Measurements from ENCODE around the gene SAP25. TPM values are rescaled to one million over a fixed set of nuclear protein-coding genes. Genes with fewer than 3 reads are reported as not detected.

The SAP25 gene
- total and polyA plus RNA-seq, 2 of the 8 experiments (the other 6 are each of a cell fraction or from before 2014, with no cell fraction given) = 3.6 to 5.8 TPM

- Histone ChIP-seq H4K20me1 (replicated peaks in 1 of 2; ENCODE audit: control insufficient read depth in 1 of 2, insufficient read depth in 2 of 2, low read length in 2 of 2) (peaks cover 0 to 1% of the 10 kb centered on the region in 2 experiments), H4K91ac (replicated peaks; ENCODE audit: insufficient read length, low read length) (peak overlapping the region; percentile 19), H2BK15ac (ENCODE audit: low read length) (peak overlapping the region; percentile 88; the same call in 1 of the 2 replicates), H3K9me3 (ENCODE audit: insufficient read depth in 2 of 2, low read depth in 1 of 2, low read length in 1 of 2) (no peaks in the 10 kb centered on the region), H3K4me3 (ENCODE audit: extremely low read depth in 1 of 4, insufficient read depth in 2 of 4, low read depth in 3 of 4, low read length in 4 of 4) (peak overlapping the region; percentile 42 to 66 (median 44)), H3K14ac (ENCODE audit: insufficient read length) (no peak overlapping the region), H3K23ac (ENCODE audit: insufficient read length) (no peak overlapping the region), H2BK20ac (ENCODE audit: low read length) (no peak overlapping the region), H4K8ac (ENCODE audit: extremely low read depth, insufficient read depth, low read length) (no peak overlapping the region), H2BK5ac (ENCODE audit: low read depth, low read length) (peak overlapping the region; percentile 44; the same call in 1 of the 2 replicates), H4K5ac (ENCODE audit: insufficient read length, low read depth, low read length) (no peak overlapping the region), H3K23me2 (ENCODE audit: low read depth, low read length) (peaks cover 8% of the 10 kb centered on the region; the same call in 1 of the 2 replicates), H3K4ac (replicated peaks; ENCODE audit: insufficient read length, low read depth, low read length) (no peak overlapping the region), H3K9ac (replicated peaks in 1 of 4; ENCODE audit: extremely low read depth in 1 of 4, low read depth in 3 of 4, low read length in 3 of 4) (0 out of 7 replicates have a peak overlapping the region, but pooled peaks of 1 of the 4 experiments have one; percentile 2), H3K18ac (ENCODE audit: extremely low read depth, low read length) (peak overlapping the region; percentile 88; the same call in 1 of the 2 replicates), H3K27me3 (replicated peaks in 1 of 4; ENCODE audit: control insufficient read depth in 3 of 4, extremely low read depth in 1 of 4, insufficient read depth in 3 of 4, low read length in 3 of 4) (peaks cover 0 to 4% (median under 1%) of the 10 kb centered on the region in 4 experiments; a peak in 1 of 7 replicates), H3K79me1 (ENCODE audit: low read depth, low read length) (peaks cover 2% of the 10 kb centered on the region; the same call in 1 of the 2 replicates), H3K4me2 (ENCODE audit: insufficient read depth in 1 of 2, low read depth in 2 of 2, low read length in 2 of 2) (peak overlapping the region; percentile 74 to 96), H3K36me3 (ENCODE audit: control insufficient read depth in 2 of 4, insufficient read depth in 4 of 4, low read length in 3 of 4) (peaks cover 0 to 3% (median 0%) of the 10 kb centered on the region in 4 experiments; a peak in 1 of 8 replicates), H3K27ac (ENCODE audit: low read depth, low read length) (no peak overlapping the region), H2AK5ac (ENCODE audit: low read depth, low read length) (peak overlapping the region; percentile 65; the same call in 1 of the 2 replicates), H2BK120ac (replicated peaks; ENCODE audit: low read depth, low read length) (no peak overlapping the region), H3K4me1 (replicated peaks in 1 of 4; ENCODE audit: control insufficient read depth in 3 of 4, insufficient read depth in 4 of 4, low read length in 3 of 4) (peaks cover 0 to 46% (median 27%) of the 10 kb centered on the region in 4 experiments; a peak in 6 of 7 replicates), H3K79me2 (ENCODE audit: control insufficient read depth in 1 of 2, insufficient read depth in 2 of 2, low read length in 2 of 2) (no peaks in the 10 kb centered on the region), H2AFZ (ENCODE audit: low read length) (no peak overlapping the region), H3K56ac (replicated peaks; ENCODE audit: insufficient read length, low read depth, low read length) (no peak overlapping the region), H2BK12ac (ENCODE audit: low read depth, low read length) (peak overlapping the region; percentile 43; the same call in 1 of the 2 replicates)
- 28% methylated on average over 26 of the region's 36 CpGs; no CpG with 5 or more reads in 1 of the 2 experiments for WGBS, 2 experiments (ENCODE audit: extremely low coverage in 1 of 2, insufficient coverage in 1 of 2, insufficient read length in 1 of 2, insufficient replicate concordance in 2 of 2, low coverage in 1 of 2, low lambda C conversion rate in 2 of 2, missing lambda C conversion rate in 1 of 2)
- POLR2A ChIA-PET (ENCODE audit: partially characterized antibody) = interaction anchor here (0.8 to 2.3 kb wide), 16 partner anchors 9 to 154 kb away, joined by 3 to 14 read pairs (median 3); partner anchors contain the start of genes AGFG2, FBXO24 and LRCH4
- FAIRE-seq (peak; percentile 93), DNase-seq (ENCODE audit: low read depth in 1 of 2, low spot score in 2 of 2) (peak; percentile 67 to 86)
- CTCF ChIA-PET (ENCODE audit: partially characterized antibody) = interaction anchor here (0.5 to 12.7 kb wide), 12 partner anchors 10 to 444 kb away, joined by 3 to 341 read pairs (median 4); partner anchors contain the start of genes AGFG2, FBXO24, LRCH4 and MBLAC1
- peak; percentile 37; the same call in 1 of the 2 replicates for TF ChIP-seq CREB1 (IDR thresholded peaks at IDR 0.05)
- no peak; the same call in 1 of the 2 replicates for TF ChIP-seq YY1 (IDR thresholded peaks at IDR 0.05; ENCODE audit: low read depth, low read length)
- TF ChIP-seq JUND (IDR thresholded peaks at IDR 0.05; ENCODE audit: low read length) = no peak
- no peak for TF ChIP-seq NANOG (IDR thresholded peaks at IDR 0.05; ENCODE audit: insufficient read depth, low read depth, low read length, poor library complexity, severe bottlenecking)
- no peak for TF ChIP-seq CTBP2 (IDR thresholded peaks at IDR 0.05; ENCODE audit: borderline replicate concordance, insufficient read depth, insufficient read length, low read length)
These were observed 4.5 kb downstream of the SAP25 start for GRCh38 chr7:100568896-100569844.
